Spleen (tissue), 11 donors: ENCODE measurements around the gene CILP. TPM values are rescaled to one million over a fixed set of nuclear protein-coding genes. Genes with fewer than 3 reads are reported as not detected.
"Not testable (repeated sequence)": the region's sequence is repeated elsewhere in the genome, so short reads cannot be mapped to it uniquely, and the experiment has no call there.

Experiments
- DNase-seq: peaks from one replicate; pipeline ENCODE4 v3.0.0-alpha.2; 2020
- H3K27ac ChIP-seq, 8 donors: fragments of 200-600 bp; sonication (generic) in 7 of 8; 1 replicate in 4 of 8; 2 replicates in 4 of 8; pipeline versions ENCODE4 v1.5.0 to v1.8.0; 2016 to 2021; ENCODE audit warnings: inconsistent platforms in 4 of 8, mild to moderate bottlenecking in 4 of 8, moderate library complexity in 1 of 8
- H3K27me3 ChIP-seq, 7 donors: fragments of 200-600 bp; sonication (generic) in 6 of 7; replicated peaks in 1 of 7; 1 replicate in 4 of 7; 2 replicates in 3 of 7; pipeline versions ENCODE4 v1.5.0 to v1.8.0; 2016 to 2021; ENCODE audit warnings: inconsistent platforms in 3 of 7, mild to moderate bottlenecking in 1 of 7
- H3K36me3 ChIP-seq, 6 donors: fragments of 200-600 bp; sonication (generic) in 5 of 6; 1 replicate in 4 of 6; 2 replicates in 2 of 6; pipeline versions ENCODE4 v1.5.0 to v1.8.0; 2016 to 2021; ENCODE audit warnings: inconsistent platforms in 2 of 6
- H3K4me1 ChIP-seq, 6 donors: fragments of 200-600 bp; sonication (generic) in 5 of 6; 1 replicate in 3 of 6; 2 replicates in 3 of 6; pipeline versions ENCODE4 v1.5.0 to v1.8.0; 2016 to 2021; ENCODE audit warnings: inconsistent platforms in 3 of 6
- H3K4me3 ChIP-seq, 8 donors: fragments of 200-600 bp; sonication (generic) in 7 of 8; 1 replicate in 4 of 8; 2 replicates in 4 of 8; pipeline versions ENCODE4 v1.5.0 to v1.8.0; 2016 to 2021; ENCODE audit warnings: inconsistent platforms in 4 of 8, mild to moderate bottlenecking in 4 of 8, moderate library complexity in 2 of 8
- H3K9me3 ChIP-seq, 8 donors: fragments of 200-600 bp; sonication (generic) in 7 of 8; 1 replicate in 4 of 8; 2 replicates in 4 of 8; pipeline versions ENCODE4 v1.5.0 to v1.8.0; 2016 to 2021; ENCODE audit warnings: inconsistent platforms in 4 of 8
- POLR2A ChIP-seq, 3 donors: fragments of 450-650 bp; IDR thresholded peaks; one replicate each; pipeline ENCODE4 v1.5.1; 2017; ENCODE audit warnings: antibody characterized with exemption in 3 of 3, mild to moderate bottlenecking in 1 of 3
- POLR2AphosphoS5 ChIP-seq, 3 donors: sonication (generic); formaldehyde crosslinking; IDR thresholded peaks; one replicate each; pipeline ENCODE4 v1.5.1; 2017; ENCODE audit warnings: antibody characterized with exemption in 3 of 3
- WGBS, 5 donors: extraction: QIAGEN DNeasy Blood & Tissue Kit in 3 of 5; methylation state at CpG; one replicate each; pipeline versions ENCODE4 v1.1.5 to v1.1.7; 2013 to 2018; 5-methylcytosine and 5-hydroxymethylcytosine counted together
- intact Hi-C: fragments of 100-400 bp; cut with DNase I; formaldehyde crosslinking; loops from one replicate; pipeline ENCODE4 v1.15.0; 2023; ENCODE audit warnings: low total_unique reads
- polyA plus RNA-seq, 3 donors: library from polyadenylated mRNA; stranded (reverse); fragments of 200-250 nt; gene quantifications; one replicate each; pipeline ENCODE4 v1.2.1, GENCODE V29; 2013
- total RNA-seq, 7 donors: library from RNA; depleted of rRNA in 3 of 7; stranded (reverse); fragments of >200 nt in 3 of 7; fragmentation: NEBNext Ultra II Directional in 4 of 7; extraction: Animal tissue kit (Norgen Biotek cat#: 25700) in 4 of 7; gene quantifications; one replicate each; pipeline versions ENCODE4 v1.1.0 to v1.2.1, GENCODE V29; 2016 to 2021
- TF ChIP-seq, protein P1 (sequence below), 11 experiments: fragments of 200-600 bp in 7 of 11; fragments of 450-650 bp in 4 of 11; sonication (generic) in 4 of 11; IDR thresholded peaks in 8 of 11; conservative IDR thresholded peaks in 3 of 11; 1 replicate in 7 of 11; 2 replicates in 4 of 11; pipeline versions ENCODE4 v1.4.0 to v1.8.0; 2016 to 2021; ENCODE audit warnings: antibody characterized with exemption in 11 of 11, inconsistent platforms in 4 of 11, mild to moderate bottlenecking in 1 of 11
- donor health status: healthy with polysubstance abuse.
- donor health status: DM: no; HTN: no; CAD: no; lungs with moderate emphysema.
- donor health status: DM: no; HTN: no; CAD: no.
- donor health status: Bipolar disorder and iron deficiency.
- donor health status: healthy.
- donor health status: DM: no; HTN: no; CAD: no.
- donor health status: DM: yes; HTN: yes; CAD: no.

The CILP gene
- total and polyA plus RNA-seq, 10 donors = 0.19 to 3.1 (median 0.41) TPM

DNA sequence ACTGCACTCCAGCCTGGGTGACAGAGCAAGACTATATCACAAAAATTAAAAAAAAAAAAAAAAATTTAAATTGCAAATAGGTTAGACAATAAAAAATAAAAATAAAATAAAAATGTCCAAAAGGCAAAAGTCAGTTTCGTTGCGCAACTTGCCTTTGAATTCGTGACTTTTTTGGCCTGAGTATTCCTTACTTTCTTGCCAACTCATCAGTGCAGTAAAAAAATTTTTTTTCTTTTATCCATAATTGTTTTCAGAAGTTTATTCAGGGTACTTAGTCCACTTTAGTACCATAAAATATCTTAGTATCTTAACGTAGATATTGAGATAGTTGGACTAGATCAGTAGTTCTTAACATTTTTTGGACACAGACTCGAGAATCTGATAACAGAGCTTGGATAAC is 22.4 kb upstream of the CILP start:
- no peak for DNase-seq
- Histone ChIP-seq H3K4me3 (no peak overlapping the region), H3K27me3 (no peaks in the 10 kb centered on the region), H3K27ac (no peak overlapping the region), H3K4me1 (no peaks in the 10 kb centered on the region), H3K36me3 (no peaks in the 10 kb centered on the region), H3K9me3 (no peaks in the 10 kb centered on the region)
- TF ChIP-seq POLR2A (IDR thresholded peaks at IDR 0.05) (no peak), POLR2AphosphoS5 (IDR thresholded peaks at IDR 0.05) (no peak)
- TF ChIP-seq, protein P1, sequence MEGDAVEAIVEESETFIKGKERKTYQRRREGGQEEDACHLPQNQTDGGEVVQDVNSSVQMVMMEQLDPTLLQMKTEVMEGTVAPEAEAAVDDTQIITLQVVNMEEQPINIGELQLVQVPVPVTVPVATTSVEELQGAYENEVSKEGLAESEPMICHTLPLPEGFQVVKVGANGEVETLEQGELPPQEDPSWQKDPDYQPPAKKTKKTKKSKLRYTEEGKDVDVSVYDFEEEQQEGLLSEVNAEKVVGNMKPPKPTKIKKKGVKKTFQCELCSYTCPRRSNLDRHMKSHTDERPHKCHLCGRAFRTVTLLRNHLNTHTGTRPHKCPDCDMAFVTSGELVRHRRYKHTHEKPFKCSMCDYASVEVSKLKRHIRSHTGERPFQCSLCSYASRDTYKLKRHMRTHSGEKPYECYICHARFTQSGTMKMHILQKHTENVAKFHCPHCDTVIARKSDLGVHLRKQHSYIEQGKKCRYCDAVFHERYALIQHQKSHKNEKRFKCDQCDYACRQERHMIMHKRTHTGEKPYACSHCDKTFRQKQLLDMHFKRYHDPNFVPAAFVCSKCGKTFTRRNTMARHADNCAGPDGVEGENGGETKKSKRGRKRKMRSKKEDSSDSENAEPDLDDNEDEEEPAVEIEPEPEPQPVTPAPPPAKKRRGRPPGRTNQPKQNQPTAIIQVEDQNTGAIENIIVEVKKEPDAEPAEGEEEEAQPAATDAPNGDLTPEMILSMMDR (IDR thresholded peaks at IDR 0.05 in 8 of 11, conservative IDR thresholded peaks at IDR 0.05 in 3 of 11) = no peak
- intact Hi-C loops = no loop called here
- 82 to 90% (median 85%) methylated on average over 5 of the region's 5 CpGs for whole genome bisulfite sequencing, 5 donors

DNA sequence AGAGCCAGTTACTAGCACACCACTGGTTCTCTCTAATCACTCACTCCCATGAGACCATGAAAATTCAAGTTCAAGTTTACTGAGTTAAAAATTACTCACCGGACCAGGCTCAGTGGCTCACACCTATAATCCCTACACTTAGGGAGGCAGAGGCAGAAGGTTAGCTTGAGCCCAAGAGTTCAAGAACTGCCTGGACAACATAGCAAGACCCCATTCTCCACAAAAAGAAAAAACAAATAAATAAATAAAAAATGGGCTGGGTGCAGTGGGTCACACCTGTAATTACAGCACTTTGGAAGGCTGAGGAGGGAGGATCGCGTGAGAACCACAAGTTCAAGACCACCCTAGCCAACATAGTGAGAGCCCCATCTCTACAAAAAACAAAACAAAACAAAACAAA is 21.2 kb upstream of the CILP start:
- Histone ChIP-seq H3K27me3 (no peaks in the 10 kb centered on the region), H3K9me3 (no peaks in the 10 kb centered on the region), H3K4me1 (no peaks in the 10 kb centered on the region), H3K36me3 (no peaks in the 10 kb centered on the region), H3K4me3 (no peak overlapping the region), H3K27ac (no peak overlapping the region)
- intact Hi-C loops = no loop called here
- WGBS, 5 donors = 85 to 97% (median 95%) methylated on average over 3 of the region's 3 CpGs
- DNase-seq = no peak
- TF ChIP-seq POLR2AphosphoS5 (IDR thresholded peaks at IDR 0.05) (no peak), POLR2A (IDR thresholded peaks at IDR 0.05) (no peak)
- TF ChIP-seq, protein P1 (IDR thresholded peaks at IDR 0.05 in 8 of 11, conservative IDR thresholded peaks at IDR 0.05 in 3 of 11) = no peak

DNA sequence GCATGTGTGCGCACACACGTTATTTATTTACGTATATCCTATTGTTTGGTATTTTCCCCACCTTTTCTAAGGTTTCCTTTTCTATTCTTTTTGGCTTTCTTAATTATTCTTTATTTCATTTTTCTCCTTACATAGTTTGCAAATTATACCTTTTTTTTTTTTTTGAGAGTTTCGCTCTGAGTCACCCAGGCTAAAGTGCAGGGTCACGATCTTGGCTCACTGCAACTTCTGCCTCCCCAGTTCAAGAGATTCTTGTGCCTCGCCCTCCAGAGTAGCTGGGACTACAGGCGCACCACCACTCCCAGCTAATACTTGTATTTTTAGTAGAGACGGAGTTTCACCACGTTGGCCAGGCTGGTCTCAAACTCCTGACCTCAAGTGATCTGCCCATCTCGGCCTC is 20.0 kb upstream of the CILP start:
- Histone ChIP-seq H3K27me3 (no peaks in the 10 kb centered on the region), H3K36me3 (no peaks in the 10 kb centered on the region), H3K9me3 (no peaks in the 10 kb centered on the region), H3K4me1 (no peaks in the 10 kb centered on the region), H3K4me3 (no peak overlapping the region), H3K27ac (no peak overlapping the region)
- intact Hi-C loops = no loop called here
- DNase-seq = no peak
- TF ChIP-seq POLR2A (IDR thresholded peaks at IDR 0.05) = no peak
- no peak for TF ChIP-seq POLR2AphosphoS5 (IDR thresholded peaks at IDR 0.05)
- TF ChIP-seq, protein P1 (IDR thresholded peaks at IDR 0.05 in 8 of 11, conservative IDR thresholded peaks at IDR 0.05 in 3 of 11) = no peak
- WGBS, 5 donors = 83 to 92% (median 89%) methylated on average over 10 of the region's 10 CpGs

DNA sequence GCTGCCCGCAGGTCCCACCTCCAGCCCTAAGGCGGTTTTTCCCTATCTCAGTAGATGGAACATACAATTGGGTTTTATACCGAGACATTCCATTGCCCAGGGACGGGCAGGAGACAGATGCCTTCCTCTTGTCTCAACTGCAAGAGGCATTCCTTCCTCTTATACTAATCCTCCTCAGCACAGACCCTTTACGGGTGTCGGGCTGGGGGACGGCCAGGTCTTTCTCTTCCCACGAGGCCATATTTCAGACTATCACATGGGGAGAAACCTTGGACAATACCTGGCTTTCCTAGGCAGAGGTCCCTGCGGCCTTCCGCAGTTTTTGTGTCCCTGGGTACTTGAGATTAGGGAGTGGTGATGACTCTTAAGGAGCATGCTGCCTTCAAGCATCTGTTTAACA is 15.6 kb upstream of the CILP start:
- H3K4me1 ChIP-seq, intact Hi-C loops, H3K4me3 ChIP-seq, H3K36me3 ChIP-seq, DNase-seq, H3K27me3 ChIP-seq, H3K27ac ChIP-seq, H3K9me3 ChIP-seq: not testable (repeated sequence)
- WGBS, 5 donors = 77 to 91% (median 86%) methylated on average over 4 to 5 of the region's 10 CpGs; no CpG with 5 or more reads in 1 of the 5 donors

DNA sequence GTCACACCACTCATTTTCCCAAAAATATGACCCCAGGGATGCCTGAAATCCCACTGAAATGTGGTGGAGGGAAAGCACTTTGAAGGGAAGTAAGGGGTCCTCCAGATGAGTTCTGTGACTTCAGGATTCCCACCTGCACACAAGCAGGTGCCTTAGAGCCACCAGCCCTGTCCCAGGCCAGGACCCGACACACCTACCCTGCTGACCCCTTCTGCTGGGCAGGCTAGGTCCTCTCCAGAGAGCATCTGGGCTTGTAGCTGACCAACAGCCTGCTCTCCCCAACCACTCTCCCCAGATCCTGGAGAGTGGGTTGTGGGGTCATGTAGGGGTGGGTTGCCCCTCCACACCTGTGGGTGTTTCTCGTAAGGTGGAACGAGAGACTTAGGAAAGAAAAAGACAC is 14.9 kb upstream of the CILP start:
- no peak overlapping the region for H3K4me3 ChIP-seq
- intact Hi-C loops = no loop called here
- H3K4me1 ChIP-seq = no peaks in the 10 kb centered on the region
- no peaks in the 10 kb centered on the region for H3K36me3 ChIP-seq
- DNase-seq = no peak
- no peak for TF ChIP-seq POLR2A (IDR thresholded peaks at IDR 0.05)
- TF ChIP-seq, protein P1 (IDR thresholded peaks at IDR 0.05 in 8 of 11, conservative IDR thresholded peaks at IDR 0.05 in 3 of 11) = no peak
- no peak for TF ChIP-seq POLR2AphosphoS5 (IDR thresholded peaks at IDR 0.05)
- no peaks in the 10 kb centered on the region for H3K9me3 ChIP-seq
- WGBS, 5 donors = 95 to 100% (median 97%) methylated on average over 3 of the region's 3 CpGs
- H3K27ac ChIP-seq = no peak overlapping the region
- H3K27me3 ChIP-seq = no peaks in the 10 kb centered on the region
